H1 (cell line): Measurements from ENCODE around the gene ZNF213.

Source experiments
- CTCF ChIP-seq, 3 experiments: IDR thresholded peaks; 1 replicate in 2 of 3; 2 replicates in 1 of 3; pipeline versions ENCODE4 v1.5.1 to v1.6.1; 2011; ENCODE audit warnings: low read length in 3 of 3, mild to moderate bottlenecking in 3 of 3, inconsistent platforms in 2 of 3, low read depth in 1 of 3, moderate library complexity in 1 of 3; ENCODE audit not compliant: insufficient read depth in 1 of 3; ENCODE audit errors: control extremely low read depth in 1 of 3
- JUND ChIP-seq: IDR thresholded peaks from 2 replicates; pipeline ENCODE4 v1.6.1; 2011; ENCODE audit warnings: mild to moderate bottlenecking, improper control_type of control experiment, low read length
- SRF ChIP-seq: IDR thresholded peaks from 2 replicates; pipeline ENCODE4 v1.6.1; 2011; ENCODE audit warnings: mild to moderate bottlenecking, low read depth, low read length, moderate library complexity
- TAF1 ChIP-seq: IDR thresholded peaks from 2 replicates; pipeline ENCODE4 v1.6.1; 2011; ENCODE audit warnings: mild to moderate bottlenecking, low read depth, low read length

GRCh38 chr16:3113765-3114479 is 20.9 kb upstream of the ZNF213 start:
- TF ChIP-seq JUND, result no peak
- no peak for TF ChIP-seq SRF
- TF ChIP-seq CTCF (IDR thresholded peaks at IDR 0.05; ENCODE audit: control extremely low read depth in 1 of 3, insufficient read depth in 1 of 3, low read depth in 1 of 3, low read length in 3 of 3), result peak in 1 of 3 experiments; percentile 10; a peak in 2 of 4 replicates
- no peak for TF ChIP-seq TAF1
